HepG2 (cell line): ENCODE measurements around the gene CXCR2. TPM values are rescaled to one million over a fixed set of nuclear protein-coding genes. Genes with fewer than 3 reads are reported as not detected.

Source experiments
- FOXP1 ChIP-seq, 2 experiments: fragments of 450-650 bp in 1 of 2; IDR thresholded peaks; 2 replicates each; pipeline ENCODE4 v1.6.1; 2017 to 2018; ENCODE audit warnings: antibody characterized with exemption in 1 of 2
- HES4 ChIP-seq: sonication (generic); formaldehyde crosslinking; IDR thresholded peaks from 2 replicates; pipeline ENCODE4 v1.9.0; 2021; ENCODE audit warnings: mild to moderate bottlenecking, missing genetic modification reagents, borderline replicate concordance
- NFRKB ChIP-seq: fragments of 450-650 bp; IDR thresholded peaks from 2 replicates; pipeline ENCODE4 v1.6.1; 2017
- NR1H2 ChIP-seq: sonication (generic); formaldehyde crosslinking; IDR thresholded peaks from 2 replicates; pipeline ENCODE4 v1.8.1; 2022; ENCODE audit warnings: low read depth, missing genetic modification reagents, borderline replicate concordance
- NR2F6 ChIP-seq, 2 experiments: IDR thresholded peaks; 2 replicates each; pipeline ENCODE4 v1.6.1; 2016; ENCODE audit warnings: antibody characterized with exemption in 1 of 2, mild to moderate bottlenecking in 1 of 2
- PHF20 ChIP-seq: sonication (generic); formaldehyde crosslinking; IDR thresholded peaks from 2 replicates; pipeline ENCODE4 v1.5.0; 2020; ENCODE audit warnings: mild to moderate bottlenecking, missing genetic modification reagents
- SMYD3 ChIP-seq: sonication (generic); formaldehyde crosslinking; IDR thresholded peaks from 2 replicates; pipeline ENCODE4 v1.8.1; 2023; ENCODE audit warnings: mild to moderate bottlenecking, missing genetic modification reagents
- TBP ChIP-seq: sonication (generic); formaldehyde crosslinking; IDR thresholded peaks from 2 replicates; pipeline ENCODE4 v1.5.0; 2020; ENCODE audit warnings: missing genetic modification reagents
- THYN1 ChIP-seq: sonication (generic); formaldehyde crosslinking; IDR thresholded peaks from 2 replicates; pipeline ENCODE4 v1.8.1; 2023; ENCODE audit warnings: low read depth, mild to moderate bottlenecking, moderate library complexity, missing genetic modification reagents, borderline replicate concordance
- ZC3H4 ChIP-seq: sonication (generic); formaldehyde crosslinking; IDR thresholded peaks from 2 replicates; pipeline ENCODE4 v1.4.0; 2020; ENCODE audit warnings: missing genetic modification reagents, borderline replicate concordance
- ZFP37 ChIP-seq: sonication (generic); formaldehyde crosslinking; IDR thresholded peaks from 2 replicates; pipeline ENCODE4 v1.4.0; 2020; ENCODE audit warnings: missing genetic modification reagents, borderline replicate concordance
- ZNF589 ChIP-seq: sonication (generic); formaldehyde crosslinking; conservative IDR thresholded peaks from 2 replicates; pipeline ENCODE4 v1.8.0; 2022; ENCODE audit warnings: mild to moderate bottlenecking, moderate library complexity, missing genetic modification reagents
- ZNF615 ChIP-seq: sonication (generic); formaldehyde crosslinking; IDR thresholded peaks from 2 replicates; pipeline ENCODE4 v1.5.0; 2020; ENCODE audit warnings: mild to moderate bottlenecking, missing genetic modification reagents, borderline replicate concordance
- polyA plus RNA-seq, 8 experiments: library from polyadenylated mRNA; depleted of rRNA in 3 of 8; stranded (reverse) in 7 of 8; unstranded in 1 of 8; fragments of >200 nt; fragmentation: Illumina TruSeq in 4 of 8; extraction: Trizol in 4 of 8; gene quantifications; 2 replicates each; pipeline versions ENCODE4 v1.2.1 to v1.2.3, GENCODE V29; 2011 to 2016; ENCODE audit warnings: low read depth in 4 of 8, missing spikeins in 1 of 8, mixed read lengths in 1 of 8; ENCODE audit not compliant: insufficient read depth in 1 of 8
- total RNA-seq, 5 experiments: library from RNA; depleted of rRNA; stranded (reverse); fragments of >200 nt; fragmentation: Illumina TruSeq; extraction: Trizol; gene quantifications; 2 replicates each; pipeline ENCODE4 v1.2.3, GENCODE V29; 2016; ENCODE audit warnings: low read depth in 1 of 5
- TF ChIP-seq, protein P1 (sequence below): IDR thresholded peaks from 2 replicates; pipeline ENCODE4 v1.6.1; 2018; ENCODE audit warnings: missing genetic modification reagents
- TF ChIP-seq, protein P2 (sequence below): IDR thresholded peaks from 2 replicates; pipeline ENCODE4 v1.6.1; 2016
- TF ChIP-seq, protein P3 (sequence below): sonication (generic); formaldehyde crosslinking; IDR thresholded peaks from 2 replicates; pipeline ENCODE4 v1.5.0; 2020; ENCODE audit warnings: missing genetic modification reagents
- TF ChIP-seq, protein P4 (sequence below): IDR thresholded peaks from 2 replicates; pipeline ENCODE4 v1.6.1; 2016; ENCODE audit warnings: missing biosample characterization, missing genetic modification reagents, low read depth
- TF ChIP-seq, protein P5 (sequence below): sonication (generic); formaldehyde crosslinking; IDR thresholded peaks from 2 replicates; pipeline ENCODE4 v1.5.1; 2020; ENCODE audit warnings: mild to moderate bottlenecking, missing genetic modification reagents, borderline replicate concordance

CXCR2 gene
- total and polyA plus RNA-seq, 2 of the 13 experiments (the other 11 are each of a cell fraction or from before 2014, with no cell fraction given), result not detected

DNA sequence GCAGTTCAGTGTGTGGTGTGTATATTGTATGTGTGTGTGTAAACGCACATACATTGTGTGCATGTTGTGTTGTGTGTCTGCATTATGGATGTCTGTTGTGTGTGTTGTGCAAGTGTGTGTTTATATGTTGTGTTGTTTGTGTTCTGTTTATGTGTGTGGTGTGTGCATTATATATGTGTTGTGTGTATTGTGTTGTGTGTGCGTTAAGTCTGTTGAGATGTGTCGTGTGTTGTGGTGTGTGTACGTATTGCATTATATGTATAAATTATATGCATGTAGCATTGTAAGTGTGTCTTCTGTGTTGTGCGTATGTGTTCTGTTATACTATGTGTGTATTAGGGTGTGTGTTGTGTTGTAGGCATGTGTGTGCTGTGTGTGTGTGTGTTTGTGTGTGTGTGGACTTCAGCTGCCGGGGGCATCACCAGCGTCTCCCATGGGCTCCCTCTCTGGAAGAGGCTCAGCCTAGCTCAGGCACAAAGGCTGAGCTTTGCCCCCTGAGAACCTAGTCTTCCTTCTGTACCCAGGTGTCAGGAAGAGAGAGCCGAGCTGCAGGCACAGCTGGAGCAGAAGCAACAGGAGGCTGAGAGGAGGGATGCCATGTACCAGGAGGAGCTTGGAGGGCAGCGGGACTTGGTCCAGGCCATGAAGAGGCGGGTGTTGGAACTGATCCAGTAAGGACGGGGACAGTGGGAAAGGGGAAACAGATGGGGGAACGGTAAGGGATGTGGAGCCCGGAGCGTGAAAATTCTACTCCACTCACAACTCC is 43.1 kb upstream of the CXCR2 start (continued):
- TF ChIP-seq, protein P1, sequence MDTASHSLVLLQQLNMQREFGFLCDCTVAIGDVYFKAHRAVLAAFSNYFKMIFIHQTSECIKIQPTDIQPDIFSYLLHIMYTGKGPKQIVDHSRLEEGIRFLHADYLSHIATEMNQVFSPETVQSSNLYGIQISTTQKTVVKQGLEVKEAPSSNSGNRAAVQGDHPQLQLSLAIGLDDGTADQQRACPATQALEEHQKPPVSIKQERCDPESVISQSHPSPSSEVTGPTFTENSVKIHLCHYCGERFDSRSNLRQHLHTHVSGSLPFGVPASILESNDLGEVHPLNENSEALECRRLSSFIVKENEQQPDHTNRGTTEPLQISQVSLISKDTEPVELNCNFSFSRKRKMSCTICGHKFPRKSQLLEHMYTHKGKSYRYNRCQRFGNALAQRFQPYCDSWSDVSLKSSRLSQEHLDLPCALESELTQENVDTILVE (CRISPR knock-in tag), result no peak
- TF ChIP-seq ZC3H4 (CRISPR knock-in tag), result no peak
- TF ChIP-seq, protein P2, sequence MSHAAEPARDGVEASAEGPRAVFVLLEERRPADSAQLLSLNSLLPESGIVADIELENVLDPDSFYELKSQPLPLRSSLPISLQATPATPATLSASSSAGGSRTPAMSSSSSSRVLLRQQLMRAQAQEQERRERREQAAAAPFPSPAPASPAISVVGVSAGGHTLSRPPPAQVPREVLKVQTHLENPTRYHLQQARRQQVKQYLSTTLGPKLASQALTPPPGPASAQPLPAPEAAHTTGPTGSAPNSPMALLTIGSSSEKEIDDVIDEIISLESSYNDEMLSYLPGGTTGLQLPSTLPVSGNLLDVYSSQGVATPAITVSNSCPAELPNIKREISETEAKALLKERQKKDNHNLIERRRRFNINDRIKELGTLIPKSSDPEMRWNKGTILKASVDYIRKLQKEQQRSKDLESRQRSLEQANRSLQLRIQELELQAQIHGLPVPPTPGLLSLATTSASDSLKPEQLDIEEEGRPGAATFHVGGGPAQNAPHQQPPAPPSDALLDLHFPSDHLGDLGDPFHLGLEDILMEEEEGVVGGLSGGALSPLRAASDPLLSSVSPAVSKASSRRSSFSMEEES, result no peak
- TF ChIP-seq TBP (CRISPR knock-in tag), result no peak
- TF ChIP-seq PHF20 (CRISPR knock-in tag), result no peak
- TF ChIP-seq SMYD3, result no peak
- no peak for TF ChIP-seq HES4
- TF ChIP-seq FOXP1 (IDR thresholded peaks at IDR 0.05), result 0 out of 2 replicates have a peak, but pooled peaks have one; percentile 34
- TF ChIP-seq FOXP1 (CRISPR knock-in tag; IDR thresholded peaks at IDR 0.05), result no peak
- TF ChIP-seq ZFP37 (CRISPR knock-in tag), result no peak
- TF ChIP-seq NR2F6 (IDR thresholded peaks at IDR 0.05), result no peak
- no peak for TF ChIP-seq NR2F6 (CRISPR knock-in tag; IDR thresholded peaks at IDR 0.05)
- TF ChIP-seq NFRKB, result no peak
- TF ChIP-seq, protein P3, sequence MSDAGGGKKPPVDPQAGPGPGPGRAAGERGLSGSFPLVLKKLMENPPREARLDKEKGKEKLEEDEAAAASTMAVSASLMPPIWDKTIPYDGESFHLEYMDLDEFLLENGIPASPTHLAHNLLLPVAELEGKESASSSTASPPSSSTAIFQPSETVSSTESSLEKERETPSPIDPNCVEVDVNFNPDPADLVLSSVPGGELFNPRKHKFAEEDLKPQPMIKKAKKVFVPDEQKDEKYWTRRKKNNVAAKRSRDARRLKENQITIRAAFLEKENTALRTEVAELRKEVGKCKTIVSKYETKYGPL (CRISPR knock-in tag), result no peak
- TF ChIP-seq, protein P4, sequence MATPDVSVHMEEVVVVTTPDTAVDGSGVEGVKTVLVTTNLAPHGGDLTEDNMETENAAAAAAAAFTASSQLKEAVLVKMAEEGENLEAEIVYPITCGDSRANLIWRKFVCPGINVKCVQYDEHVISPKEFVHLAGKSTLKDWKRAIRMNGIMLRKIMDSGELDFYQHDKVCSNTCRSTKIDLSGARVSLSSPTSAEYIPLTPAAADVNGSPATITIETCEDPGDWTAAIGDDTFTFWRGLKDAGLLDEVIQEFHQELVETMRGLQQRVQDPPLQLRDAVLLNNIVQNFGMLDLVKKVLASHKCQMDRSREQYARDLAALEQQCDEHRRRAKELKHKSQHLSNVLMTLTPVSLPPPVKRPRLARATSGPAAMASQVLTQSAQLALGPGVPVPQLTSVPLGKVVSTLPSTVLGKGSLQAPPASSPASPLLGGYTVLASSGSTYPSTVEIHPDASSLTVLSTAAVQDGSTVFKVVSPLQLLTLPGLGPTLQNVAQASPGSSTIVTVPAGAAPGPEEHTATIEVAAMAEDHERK, result no peak
- no peak for TF ChIP-seq NR1H2
- no peak for TF ChIP-seq ZNF589 (CRISPR knock-in tag)
- TF ChIP-seq, protein P5, sequence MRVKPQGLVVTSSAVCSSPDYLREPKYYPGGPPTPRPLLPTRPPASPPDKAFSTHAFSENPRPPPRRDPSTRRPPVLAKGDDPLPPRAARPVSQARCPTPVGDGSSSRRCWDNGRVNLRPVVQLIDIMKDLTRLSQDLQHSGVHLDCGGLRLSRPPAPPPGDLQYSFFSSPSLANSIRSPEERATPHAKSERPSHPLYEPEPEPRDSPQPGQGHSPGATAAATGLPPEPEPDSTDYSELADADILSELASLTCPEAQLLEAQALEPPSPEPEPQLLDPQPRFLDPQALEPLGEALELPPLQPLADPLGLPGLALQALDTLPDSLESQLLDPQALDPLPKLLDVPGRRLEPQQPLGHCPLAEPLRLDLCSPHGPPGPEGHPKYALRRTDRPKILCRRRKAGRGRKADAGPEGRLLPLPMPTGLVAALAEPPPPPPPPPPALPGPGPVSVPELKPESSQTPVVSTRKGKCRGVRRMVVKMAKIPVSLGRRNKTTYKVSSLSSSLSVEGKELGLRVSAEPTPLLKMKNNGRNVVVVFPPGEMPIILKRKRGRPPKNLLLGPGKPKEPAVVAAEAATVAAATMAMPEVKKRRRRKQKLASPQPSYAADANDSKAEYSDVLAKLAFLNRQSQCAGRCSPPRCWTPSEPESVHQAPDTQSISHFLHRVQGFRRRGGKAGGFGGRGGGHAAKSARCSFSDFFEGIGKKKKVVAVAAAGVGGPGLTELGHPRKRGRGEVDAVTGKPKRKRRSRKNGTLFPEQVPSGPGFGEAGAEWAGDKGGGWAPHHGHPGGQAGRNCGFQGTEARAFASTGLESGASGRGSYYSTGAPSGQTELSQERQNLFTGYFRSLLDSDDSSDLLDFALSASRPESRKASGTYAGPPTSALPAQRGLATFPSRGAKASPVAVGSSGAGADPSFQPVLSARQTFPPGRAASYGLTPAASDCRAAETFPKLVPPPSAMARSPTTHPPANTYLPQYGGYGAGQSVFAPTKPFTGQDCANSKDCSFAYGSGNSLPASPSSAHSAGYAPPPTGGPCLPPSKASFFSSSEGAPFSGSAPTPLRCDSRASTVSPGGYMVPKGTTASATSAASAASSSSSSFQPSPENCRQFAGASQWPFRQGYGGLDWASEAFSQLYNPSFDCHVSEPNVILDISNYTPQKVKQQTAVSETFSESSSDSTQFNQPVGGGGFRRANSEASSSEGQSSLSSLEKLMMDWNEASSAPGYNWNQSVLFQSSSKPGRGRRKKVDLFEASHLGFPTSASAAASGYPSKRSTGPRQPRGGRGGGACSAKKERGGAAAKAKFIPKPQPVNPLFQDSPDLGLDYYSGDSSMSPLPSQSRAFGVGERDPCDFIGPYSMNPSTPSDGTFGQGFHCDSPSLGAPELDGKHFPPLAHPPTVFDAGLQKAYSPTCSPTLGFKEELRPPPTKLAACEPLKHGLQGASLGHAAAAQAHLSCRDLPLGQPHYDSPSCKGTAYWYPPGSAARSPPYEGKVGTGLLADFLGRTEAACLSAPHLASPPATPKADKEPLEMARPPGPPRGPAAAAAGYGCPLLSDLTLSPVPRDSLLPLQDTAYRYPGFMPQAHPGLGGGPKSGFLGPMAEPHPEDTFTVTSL (CRISPR knock-in tag), result no peak
- no peak for TF ChIP-seq THYN1
- TF ChIP-seq ZNF615 (CRISPR knock-in tag), result no peak
